ENCODE data around the gene SNRK. TPM values are rescaled to one million over a fixed set of nuclear protein-coding genes. Genes with fewer than 3 reads are reported as not detected.

SNRK gene
- total RNA-seq, 1 experiment from 2014 or later = 11.8 TPM

- TF ChIP-seq, protein P1, sequence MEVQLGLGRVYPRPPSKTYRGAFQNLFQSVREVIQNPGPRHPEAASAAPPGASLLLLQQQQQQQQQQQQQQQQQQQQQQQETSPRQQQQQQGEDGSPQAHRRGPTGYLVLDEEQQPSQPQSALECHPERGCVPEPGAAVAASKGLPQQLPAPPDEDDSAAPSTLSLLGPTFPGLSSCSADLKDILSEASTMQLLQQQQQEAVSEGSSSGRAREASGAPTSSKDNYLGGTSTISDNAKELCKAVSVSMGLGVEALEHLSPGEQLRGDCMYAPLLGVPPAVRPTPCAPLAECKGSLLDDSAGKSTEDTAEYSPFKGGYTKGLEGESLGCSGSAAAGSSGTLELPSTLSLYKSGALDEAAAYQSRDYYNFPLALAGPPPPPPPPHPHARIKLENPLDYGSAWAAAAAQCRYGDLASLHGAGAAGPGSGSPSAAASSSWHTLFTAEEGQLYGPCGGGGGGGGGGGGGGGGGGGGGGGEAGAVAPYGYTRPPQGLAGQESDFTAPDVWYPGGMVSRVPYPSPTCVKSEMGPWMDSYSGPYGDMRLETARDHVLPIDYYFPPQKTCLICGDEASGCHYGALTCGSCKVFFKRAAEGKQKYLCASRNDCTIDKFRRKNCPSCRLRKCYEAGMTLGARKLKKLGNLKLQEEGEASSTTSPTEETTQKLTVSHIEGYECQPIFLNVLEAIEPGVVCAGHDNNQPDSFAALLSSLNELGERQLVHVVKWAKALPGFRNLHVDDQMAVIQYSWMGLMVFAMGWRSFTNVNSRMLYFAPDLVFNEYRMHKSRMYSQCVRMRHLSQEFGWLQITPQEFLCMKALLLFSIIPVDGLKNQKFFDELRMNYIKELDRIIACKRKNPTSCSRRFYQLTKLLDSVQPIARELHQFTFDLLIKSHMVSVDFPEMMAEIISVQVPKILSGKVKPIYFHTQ (CRISPR knock-in tag; IDR thresholded peaks at IDR 0.05) = no peak
- TF ChIP-seq, protein P2, sequence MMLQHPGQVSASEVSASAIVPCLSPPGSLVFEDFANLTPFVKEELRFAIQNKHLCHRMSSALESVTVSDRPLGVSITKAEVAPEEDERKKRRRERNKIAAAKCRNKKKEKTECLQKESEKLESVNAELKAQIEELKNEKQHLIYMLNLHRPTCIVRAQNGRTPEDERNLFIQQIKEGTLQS (CRISPR knock-in tag; conservative IDR thresholded peaks at IDR 0.05) = no peak
- TF ChIP-seq, protein P3, sequence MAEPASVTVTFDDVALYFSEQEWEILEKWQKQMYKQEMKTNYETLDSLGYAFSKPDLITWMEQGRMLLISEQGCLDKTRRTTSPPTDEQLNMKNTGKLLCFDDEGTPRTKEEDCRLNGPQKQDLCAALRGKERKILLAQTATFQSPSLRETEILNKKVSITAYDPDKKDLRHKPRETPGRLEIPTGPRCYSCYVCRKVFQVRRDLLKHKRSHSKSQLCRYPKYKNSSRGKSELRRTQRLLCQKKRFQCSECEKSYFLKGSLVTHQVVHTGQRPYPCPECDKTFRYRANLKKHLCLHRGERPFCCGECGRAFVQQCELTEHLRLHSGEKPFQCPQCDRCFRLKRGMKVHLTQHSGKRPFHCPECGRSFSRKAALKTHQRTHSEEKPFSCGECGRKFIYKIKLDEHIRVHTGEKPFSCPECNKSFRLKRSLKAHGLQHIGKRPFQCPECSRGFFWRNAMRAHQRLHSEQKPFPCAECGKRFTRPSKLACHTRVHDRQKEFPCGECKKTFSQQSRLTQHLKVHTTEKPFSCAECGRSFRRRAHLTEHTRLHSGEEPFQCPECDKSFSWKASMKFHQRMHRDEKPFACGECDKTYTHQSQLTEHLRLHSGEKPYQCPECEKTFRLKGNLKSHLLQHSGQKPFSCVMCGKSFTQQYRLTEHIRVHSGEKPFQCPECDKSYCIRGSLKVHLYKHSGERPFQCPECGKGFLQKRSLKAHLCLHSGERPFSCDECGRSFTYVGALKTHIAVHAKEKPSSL (CRISPR knock-in tag; conservative IDR thresholded peaks at IDR 0.05) = no peak
- TF ChIP-seq TP53 (CRISPR knock-in tag; IDR thresholded peaks at IDR 0.05) (no peak), RELA (CRISPR knock-in tag; IDR thresholded peaks at IDR 0.05; ENCODE audit: borderline replicate concordance) (no peak), PRRX2 (CRISPR knock-in tag; IDR thresholded peaks at IDR 0.05) (no peak), E2F5 (CRISPR knock-in tag; IDR thresholded peaks at IDR 0.05) (no peak), ZNF423 (CRISPR knock-in tag; IDR thresholded peaks at IDR 0.05) (no peak), ZNF671 (CRISPR knock-in tag; IDR thresholded peaks at IDR 0.05) (no peak), MYBL2 (CRISPR knock-in tag; IDR thresholded peaks at IDR 0.05) (no peak)
- TF ChIP-seq, protein P4, sequence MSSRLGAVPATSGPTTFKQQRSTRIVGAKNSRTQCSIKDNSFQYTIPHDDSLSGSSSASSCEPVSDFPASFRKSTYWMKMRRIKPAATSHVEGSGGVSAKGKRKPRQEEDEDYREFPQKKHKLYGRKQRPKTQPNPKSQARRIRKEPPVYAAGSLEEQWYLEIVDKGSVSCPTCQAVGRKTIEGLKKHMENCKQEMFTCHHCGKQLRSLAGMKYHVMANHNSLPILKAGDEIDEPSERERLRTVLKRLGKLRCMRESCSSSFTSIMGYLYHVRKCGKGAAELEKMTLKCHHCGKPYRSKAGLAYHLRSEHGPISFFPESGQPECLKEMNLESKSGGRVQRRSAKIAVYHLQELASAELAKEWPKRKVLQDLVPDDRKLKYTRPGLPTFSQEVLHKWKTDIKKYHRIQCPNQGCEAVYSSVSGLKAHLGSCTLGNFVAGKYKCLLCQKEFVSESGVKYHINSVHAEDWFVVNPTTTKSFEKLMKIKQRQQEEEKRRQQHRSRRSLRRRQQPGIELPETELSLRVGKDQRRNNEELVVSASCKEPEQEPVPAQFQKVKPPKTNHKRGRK (CRISPR knock-in tag; IDR thresholded peaks at IDR 0.05; ENCODE audit: borderline replicate concordance) = no peak
- TF ChIP-seq, protein P5, sequence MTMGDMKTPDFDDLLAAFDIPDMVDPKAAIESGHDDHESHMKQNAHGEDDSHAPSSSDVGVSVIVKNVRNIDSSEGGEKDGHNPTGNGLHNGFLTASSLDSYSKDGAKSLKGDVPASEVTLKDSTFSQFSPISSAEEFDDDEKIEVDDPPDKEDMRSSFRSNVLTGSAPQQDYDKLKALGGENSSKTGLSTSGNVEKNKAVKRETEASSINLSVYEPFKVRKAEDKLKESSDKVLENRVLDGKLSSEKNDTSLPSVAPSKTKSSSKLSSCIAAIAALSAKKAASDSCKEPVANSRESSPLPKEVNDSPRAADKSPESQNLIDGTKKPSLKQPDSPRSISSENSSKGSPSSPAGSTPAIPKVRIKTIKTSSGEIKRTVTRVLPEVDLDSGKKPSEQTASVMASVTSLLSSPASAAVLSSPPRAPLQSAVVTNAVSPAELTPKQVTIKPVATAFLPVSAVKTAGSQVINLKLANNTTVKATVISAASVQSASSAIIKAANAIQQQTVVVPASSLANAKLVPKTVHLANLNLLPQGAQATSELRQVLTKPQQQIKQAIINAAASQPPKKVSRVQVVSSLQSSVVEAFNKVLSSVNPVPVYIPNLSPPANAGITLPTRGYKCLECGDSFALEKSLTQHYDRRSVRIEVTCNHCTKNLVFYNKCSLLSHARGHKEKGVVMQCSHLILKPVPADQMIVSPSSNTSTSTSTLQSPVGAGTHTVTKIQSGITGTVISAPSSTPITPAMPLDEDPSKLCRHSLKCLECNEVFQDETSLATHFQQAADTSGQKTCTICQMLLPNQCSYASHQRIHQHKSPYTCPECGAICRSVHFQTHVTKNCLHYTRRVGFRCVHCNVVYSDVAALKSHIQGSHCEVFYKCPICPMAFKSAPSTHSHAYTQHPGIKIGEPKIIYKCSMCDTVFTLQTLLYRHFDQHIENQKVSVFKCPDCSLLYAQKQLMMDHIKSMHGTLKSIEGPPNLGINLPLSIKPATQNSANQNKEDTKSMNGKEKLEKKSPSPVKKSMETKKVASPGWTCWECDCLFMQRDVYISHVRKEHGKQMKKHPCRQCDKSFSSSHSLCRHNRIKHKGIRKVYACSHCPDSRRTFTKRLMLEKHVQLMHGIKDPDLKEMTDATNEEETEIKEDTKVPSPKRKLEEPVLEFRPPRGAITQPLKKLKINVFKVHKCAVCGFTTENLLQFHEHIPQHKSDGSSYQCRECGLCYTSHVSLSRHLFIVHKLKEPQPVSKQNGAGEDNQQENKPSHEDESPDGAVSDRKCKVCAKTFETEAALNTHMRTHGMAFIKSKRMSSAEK (CRISPR knock-in tag; IDR thresholded peaks at IDR 0.05; ENCODE audit: borderline replicate concordance) = no peak
Measured at GRCh38 chr3:43366885-43367284, 80.5 kb downstream of the SNRK start (continued).

- H3K27me3 Mint-ChIP-seq (ENCODE audit: low read depth) = no peaks in the 10 kb centered on the region; the same call in 1 of the 2 replicates
- DNase-seq (ENCODE audit: low spot score) (no peak), ATAC-seq (no peak)
- CTCF ChIA-PET = no interaction called here
- POLR2A ChIA-PET = no interaction called here
- no peak overlapping the region for H3K4me3 Mint-ChIP-seq
- peaks cover 4% of the 10 kb centered on the region for H3K36me3 Mint-ChIP-seq
- H3K9me3 Mint-ChIP-seq = no peaks in the 10 kb centered on the region
- peaks cover 27% of the 10 kb centered on the region for H3K4me1 Mint-ChIP-seq
- no peak overlapping the region for H3K27ac Mint-ChIP-seq
- TF ChIP-seq GABPB1 (CRISPR knock-in tag; IDR thresholded peaks at IDR 0.05) (no peak), TEAD1 (CRISPR knock-in tag; IDR thresholded peaks at IDR 0.05) (no peak), ZNF263 (CRISPR knock-in tag; IDR thresholded peaks at IDR 0.05; ENCODE audit: low read depth) (no peak), MXD4 (CRISPR knock-in tag; IDR thresholded peaks at IDR 0.05; ENCODE audit: borderline replicate concordance) (no peak), ZNF423 (CRISPR knock-in tag; IDR thresholded peaks at IDR 0.05) (no peak), SMAD4 (CRISPR knock-in tag; IDR thresholded peaks at IDR 0.05) (no peak), RELA (CRISPR knock-in tag; IDR thresholded peaks at IDR 0.05; ENCODE audit: borderline replicate concordance) (no peak), GRHL2 (CRISPR knock-in tag; IDR thresholded peaks at IDR 0.05; ENCODE audit: insufficient replicate concordance, severe bottlenecking) (no peak), ZNF138 (CRISPR knock-in tag; conservative IDR thresholded peaks at IDR 0.05) (no peak), ZBTB43 (CRISPR knock-in tag; IDR thresholded peaks at IDR 0.05) (no peak)
- TF ChIP-seq, protein P6, sequence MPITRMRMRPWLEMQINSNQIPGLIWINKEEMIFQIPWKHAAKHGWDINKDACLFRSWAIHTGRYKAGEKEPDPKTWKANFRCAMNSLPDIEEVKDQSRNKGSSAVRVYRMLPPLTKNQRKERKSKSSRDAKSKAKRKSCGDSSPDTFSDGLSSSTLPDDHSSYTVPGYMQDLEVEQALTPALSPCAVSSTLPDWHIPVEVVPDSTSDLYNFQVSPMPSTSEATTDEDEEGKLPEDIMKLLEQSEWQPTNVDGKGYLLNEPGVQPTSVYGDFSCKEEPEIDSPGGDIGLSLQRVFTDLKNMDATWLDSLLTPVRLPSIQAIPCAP (CRISPR knock-in tag; IDR thresholded peaks at IDR 0.05) = no peak
Measured at GRCh38 chr3:43369404-43370292, 83.3 kb downstream of the SNRK start.

Data from WTC11 (cell line).